Kidney epithelial cell (primary cell): Measurements from ENCODE around the gene BRCA2. TPM values are rescaled to one million over a fixed set of nuclear protein-coding genes. Genes with fewer than 3 reads are reported as not detected.

Source experiments
- DNase-seq: peaks from one replicate; pipeline ENCODE4 v3.0.0-alpha.2; 2010; ENCODE audit warnings: low read depth
- H3K27me3 ChIP-seq: 2 replicates; pipeline ENCODE4 v1.6.0; 2011; ENCODE audit warnings: low read length; ENCODE audit not compliant: control insufficient read depth, insufficient read depth
- H3K36me3 ChIP-seq: 2 replicates; pipeline ENCODE4 v1.5.1; 2011; ENCODE audit warnings: low read length; ENCODE audit not compliant: control insufficient read depth, insufficient read depth
- H3K4me3 ChIP-seq: 2 replicates; pipeline ENCODE4 v1.5.1; 2011; ENCODE audit warnings: low read depth, mild to moderate bottlenecking, control low read depth, low read length
- CTCF ChIP-seq: IDR thresholded peaks from 2 replicates; pipeline ENCODE4 v1.5.1; 2011; ENCODE audit warnings: mild to moderate bottlenecking, moderate library complexity, low read length, control low read depth, inconsistent platforms; ENCODE audit not compliant: insufficient read depth, poor library complexity, severe bottlenecking
- total RNA-seq: library from RNA; depleted of rRNA; stranded (reverse); fragments of >200 nt; gene quantifications from 2 replicates; pipeline ENCODE4 v1.2.3, GENCODE V29; 2015

The BRCA2 gene
- total RNA-seq, 1 donor from 2014 or later = 6.3 TPM

GRCh38 chr13:32297206-32297605 lies 18.1 kb upstream of the BRCA2 start:
- Histone ChIP-seq H3K36me3 (no peaks in the 10 kb centered on the region), H3K27me3 (peaks cover 9% of the 10 kb centered on the region), H3K4me3 (no peak overlapping the region)
- no peak for TF ChIP-seq CTCF
- DNase-seq = no peak

GRCh38 chr13:32298695-32299094 lies 16.6 kb upstream of the BRCA2 start:
- no peak for TF ChIP-seq CTCF
- Histone ChIP-seq H3K36me3 (no peaks in the 10 kb centered on the region), H3K27me3 (peaks cover 9% of the 10 kb centered on the region), H3K4me3 (no peak overlapping the region)
- DNase-seq = no peak

GRCh38 chr13:32299893-32300292 lies 15.4 kb upstream of the BRCA2 start:
- DNase-seq = no peak
- H3K4me3 ChIP-seq = no peak overlapping the region
- no peaks in the 10 kb centered on the region for H3K36me3 ChIP-seq
- no peak for TF ChIP-seq CTCF
- peaks cover 9% of the 10 kb centered on the region for H3K27me3 ChIP-seq

- TF ChIP-seq CTCF = no peak
- no peak for DNase-seq
- Histone ChIP-seq H3K4me3 (no peak overlapping the region), H3K36me3 (no peaks in the 10 kb centered on the region), H3K27me3 (peaks cover 9% of the 10 kb centered on the region)
Observed at GRCh38 chr13:32300406-32300805, 14.9 kb upstream of the BRCA2 start.

- TF ChIP-seq CTCF = no peak
- Histone ChIP-seq H3K4me3 (no peak overlapping the region), H3K27me3 (peaks cover 9% of the 10 kb centered on the region), H3K36me3 (no peaks in the 10 kb centered on the region)
- DNase-seq = no peak
Observed at GRCh38 chr13:32300920-32301319, 14.4 kb upstream of the BRCA2 start.

GRCh38 chr13:32302461-32302860 lies 12.8 kb upstream of the BRCA2 start:
- H3K4me3 ChIP-seq = no peak overlapping the region
- TF ChIP-seq CTCF = no peak
- no peaks in the 10 kb centered on the region for H3K36me3 ChIP-seq
- no peak for DNase-seq
- H3K27me3 ChIP-seq = peaks cover 9% of the 10 kb centered on the region
